Hindlimb muscle (tissue), 1 donor: ENCODE results near the gene TIMP1. TPM values are rescaled to one million over a fixed set of nuclear protein-coding genes. Genes with fewer than 3 reads are reported as not detected.
A peak's percentile ranks its signal among the peaks of the same experiment; 100 is the strongest.

Source experiments
- DNase-seq: peaks from one replicate; pipeline ENCODE4 v3.0.0-alpha.2; 2013
- polyA plus RNA-seq: library from polyadenylated mRNA; unstranded; fragments of 120-200 nt; gene quantifications from one replicate; pipeline ENCODE4 v1.2.1, GENCODE V29; 2013; ENCODE audit not compliant: insufficient read length

Gene TIMP1
- 120 TPM for polyA plus RNA-seq

GRCh38 chrX:47581731-47582647, at the start of gene TIMP1:
Gene TIMP1, plus strand, starts transcription at chrX:47582436. Its CDS starts 980 bp downstream, at chrX:47583416.
- peak; percentile 87 for DNase-seq

DNA sequence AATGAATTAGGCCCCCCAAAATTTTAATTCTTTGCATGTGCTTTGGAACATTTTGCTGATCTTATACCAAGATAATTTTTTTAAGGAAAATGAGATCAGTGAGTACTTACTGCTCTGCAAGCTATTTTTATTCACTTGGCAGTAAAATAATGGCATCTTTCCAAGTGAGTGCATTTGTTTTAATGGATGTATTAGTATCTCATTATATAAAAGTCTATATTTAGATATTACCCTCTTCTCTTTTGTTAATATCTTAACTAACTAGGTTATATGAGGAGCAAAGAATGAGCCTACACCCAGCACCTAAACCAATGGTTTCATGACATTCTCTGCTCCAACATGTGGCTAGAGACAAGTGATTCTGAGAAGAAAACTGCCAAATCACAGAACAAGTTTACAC, 42.4 kb upstream of the TIMP1 start:
- DNase-seq: no peak

DNA sequence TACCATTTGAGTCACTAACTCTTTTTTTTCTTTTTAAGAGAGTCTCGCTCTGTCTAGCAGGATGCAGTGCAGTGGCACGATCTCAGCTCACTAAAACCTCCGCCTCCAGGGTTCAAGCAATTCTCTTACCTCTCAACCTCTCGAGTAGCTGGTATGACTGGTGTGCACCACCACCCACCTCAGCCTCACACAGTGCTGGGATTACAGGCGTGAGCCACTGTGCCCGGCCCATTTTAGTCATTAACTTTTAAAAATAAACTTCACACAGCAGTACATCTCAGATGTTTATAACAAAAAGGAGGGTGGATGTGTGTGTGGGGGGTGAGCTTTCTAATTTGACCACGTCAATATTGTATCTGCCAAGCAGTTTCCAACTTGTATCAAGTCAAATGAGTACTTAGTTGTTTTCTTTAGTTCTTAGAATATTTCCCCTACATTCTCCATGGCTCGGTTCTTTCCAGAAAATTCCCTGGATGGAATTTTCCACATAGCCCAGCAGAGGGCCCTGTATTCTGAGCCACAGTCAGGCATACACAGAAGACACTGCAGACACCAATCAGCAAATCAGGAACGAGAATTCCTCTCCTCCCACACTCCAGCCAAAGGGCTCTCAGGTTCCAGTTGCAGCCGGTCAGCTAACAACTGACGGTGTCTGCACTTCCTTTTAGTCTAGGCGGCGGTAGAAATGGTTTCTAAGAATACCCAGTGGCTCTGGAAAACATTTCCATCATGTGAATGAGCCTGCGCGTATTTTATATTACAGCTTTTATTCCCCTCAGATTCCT, 41.3 kb upstream of the TIMP1 start:
- peak; percentile 88 for DNase-seq

GRCh38 chrX:47543496-47543895, 38.7 kb upstream of the TIMP1 start:
- no peak for DNase-seq

DNA sequence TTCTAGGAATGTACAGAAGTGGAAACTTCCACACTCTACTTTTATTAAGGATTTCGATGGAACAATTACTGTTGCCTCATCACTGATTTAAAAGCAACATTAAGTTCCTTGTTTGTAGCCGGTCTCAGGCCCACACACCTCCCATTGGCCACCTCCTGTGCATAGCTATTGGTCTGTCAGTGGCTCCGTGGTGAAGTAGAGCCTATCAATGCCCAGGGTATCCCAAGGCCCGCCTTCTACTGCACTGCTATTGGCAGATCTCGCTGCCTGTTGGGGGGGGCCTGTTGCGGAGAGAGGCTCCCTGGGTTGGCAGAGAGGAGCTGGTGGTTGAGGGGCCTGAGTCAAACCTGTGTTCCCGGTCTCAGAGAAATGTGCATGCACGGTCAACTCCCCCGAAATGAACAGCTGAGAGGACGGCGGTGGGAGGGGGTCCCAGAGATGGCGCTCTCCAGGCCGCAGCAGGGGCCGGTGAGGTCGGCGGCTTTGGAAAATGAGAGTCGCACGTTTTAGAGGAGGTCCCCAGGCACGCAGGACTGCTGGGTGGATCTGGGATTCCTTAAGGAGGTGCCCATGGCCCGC, 26.1 kb upstream of the TIMP1 start:
- DNase-seq: peak; percentile 87

DNA sequence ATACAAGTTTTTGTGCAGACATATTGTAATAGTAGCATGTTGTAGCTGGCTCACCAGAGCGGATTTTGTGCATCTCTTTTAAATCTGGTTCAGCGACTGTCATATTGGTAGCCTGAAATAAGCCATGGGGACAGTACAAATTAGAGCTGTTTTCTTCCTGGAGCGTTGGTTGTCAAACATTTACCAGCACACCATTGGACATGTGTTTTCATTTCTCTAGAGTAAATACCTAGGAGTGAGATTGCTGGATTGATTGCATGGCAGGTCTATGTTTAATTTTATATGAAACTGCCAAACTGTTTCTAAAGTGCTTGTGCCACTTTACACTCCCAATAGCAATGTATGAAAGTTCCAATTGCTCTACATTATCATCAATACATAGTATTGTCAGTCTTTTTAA, 23.8 kb upstream of the TIMP1 start:
- no peak for DNase-seq

DNA sequence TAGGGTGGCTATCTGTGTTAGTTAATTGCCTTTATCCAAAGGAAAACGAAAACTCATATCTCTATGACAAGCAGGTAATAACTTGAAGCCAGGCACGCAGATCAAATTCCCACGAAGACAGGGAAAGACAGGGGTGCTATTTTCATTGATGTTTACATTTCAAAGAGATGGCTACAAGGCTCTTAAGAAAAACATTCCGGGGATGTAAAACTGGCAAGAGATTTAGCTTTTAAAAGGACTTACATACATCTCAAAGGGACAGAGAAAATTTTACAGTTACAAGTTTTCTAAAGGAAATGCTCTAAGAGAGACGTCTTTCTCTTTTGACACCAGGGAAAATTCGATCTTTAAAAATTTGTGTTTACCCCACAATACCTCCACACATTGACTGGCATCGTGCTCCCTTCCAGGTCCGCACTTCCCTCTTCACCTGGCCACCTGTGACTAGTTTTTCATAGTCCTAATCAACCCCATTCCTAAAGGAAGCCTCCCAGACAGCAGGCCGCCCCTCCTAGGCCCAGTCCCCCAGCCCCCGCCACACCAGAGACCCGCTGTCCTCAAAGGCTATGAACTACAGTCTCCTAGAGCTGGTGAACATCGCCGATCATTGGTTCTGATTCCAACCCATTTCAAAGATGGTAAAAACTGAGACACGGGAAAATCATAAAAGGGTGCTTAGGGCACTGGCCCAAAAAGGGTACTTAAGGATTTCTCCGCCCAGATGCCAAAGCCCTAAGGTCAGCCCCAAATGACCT, 21.9 kb upstream of the TIMP1 start:
- no peak for DNase-seq

DNA sequence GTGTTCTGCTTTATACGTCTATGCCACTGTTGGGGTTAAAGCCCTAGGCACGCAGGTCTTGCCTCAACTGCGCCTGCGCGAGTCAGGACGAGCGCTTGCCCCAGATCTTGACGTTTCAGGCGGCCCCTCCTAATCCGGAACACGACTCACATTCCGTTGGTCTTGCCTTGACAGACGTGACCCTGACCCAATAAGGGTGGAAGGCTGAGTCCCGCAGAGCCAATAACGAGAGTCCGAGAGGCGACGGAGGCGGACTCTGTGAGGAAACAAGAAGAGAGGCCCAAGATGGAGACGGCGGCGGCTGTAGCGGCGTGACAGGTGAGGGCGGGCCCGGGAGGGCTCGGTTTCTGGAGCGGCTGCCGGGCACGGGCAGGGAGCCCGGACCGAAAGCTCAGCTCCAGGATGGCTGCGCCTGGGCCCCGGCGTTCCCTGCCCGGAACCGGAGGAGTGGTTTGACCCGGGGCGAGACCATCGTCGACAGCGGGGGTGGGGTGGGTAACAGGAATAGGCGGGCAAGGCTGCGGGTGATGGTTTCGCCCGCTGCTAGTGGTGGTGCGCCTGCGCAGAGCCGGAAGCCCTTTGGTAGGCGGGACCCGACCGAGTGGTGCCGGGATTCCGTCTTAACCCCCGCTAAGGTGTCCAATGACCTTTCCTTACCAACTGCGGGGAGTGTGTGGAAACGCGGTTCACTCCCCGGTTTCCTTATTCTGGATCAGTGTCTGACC, 21.1 kb upstream of the TIMP1 start, which contains the start of gene ARAF:
ARAF (plus strand) TSS at position 272 of the 725 bp plus-strand sequence. CDS start 1,763 bp downstream, outside the sequence.
- peak; percentile 96 for DNase-seq

- DNase-seq: no peak
Measured at GRCh38 chrX:47561659-47562151, 20.5 kb upstream of the TIMP1 start.

- no peak for DNase-seq
Measured at GRCh38 chrX:47562615-47563243, 19.5 kb upstream of the TIMP1 start.

- DNase-seq: no peak
Measured at GRCh38 chrX:47563801-47564315, 18.4 kb upstream of the TIMP1 start.

- DNase-seq: no peak
Measured at GRCh38 chrX:47564438-47565085, 17.7 kb upstream of the TIMP1 start.

GRCh38 chrX:47566841-47567240, 15.4 kb upstream of the TIMP1 start:
- no peak for DNase-seq

- no peak for DNase-seq
Measured at GRCh38 chrX:47568656-47569295, 13.5 kb upstream of the TIMP1 start.

- no peak for DNase-seq
Measured at GRCh38 chrX:47570794-47571193, 11.4 kb upstream of the TIMP1 start.

DNA sequence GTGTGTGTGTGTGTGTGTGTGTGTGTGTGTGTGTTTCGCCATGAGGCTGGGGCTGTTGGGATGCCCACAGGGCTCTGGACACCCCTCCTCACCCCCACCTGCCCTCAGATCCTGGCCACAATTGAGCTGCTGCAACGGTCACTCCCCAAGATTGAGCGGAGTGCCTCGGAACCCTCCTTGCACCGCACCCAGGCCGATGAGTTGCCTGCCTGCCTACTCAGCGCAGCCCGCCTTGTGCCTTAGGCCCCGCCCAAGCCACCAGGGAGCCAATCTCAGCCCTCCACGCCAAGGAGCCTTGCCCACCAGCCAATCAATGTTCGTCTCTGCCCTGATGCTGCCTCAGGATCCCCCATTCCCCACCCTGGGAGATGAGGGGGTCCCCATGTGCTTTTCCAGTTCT, 11.0 kb upstream of the TIMP1 start:
- no peak for DNase-seq

GRCh38 chrX:47571896-47572295, 10.3 kb upstream of the TIMP1 start:
- no peak for DNase-seq

- no peak for DNase-seq
Measured at GRCh38 chrX:47572773-47573340, 9.4 kb upstream of the TIMP1 start.
